Subcutaneous preadipocyte (primary cell): Measurements from ENCODE around the gene CPEB3. TPM values are rescaled to one million over a fixed set of nuclear protein-coding genes. Genes with fewer than 3 reads are reported as not detected.

ENCODE experiments used
- small RNA-seq: library from RNA; depleted of rRNA; stranded (forward); fragments of <200 nt; gene quantifications from one replicate; pipeline ENCODE3, GENCODE V24; 2012
- total RNA-seq: library from RNA; depleted of rRNA; stranded (reverse); fragments of >200 nt; gene quantifications from 2 replicates; pipeline ENCODE4 v1.2.3, GENCODE V29; 2012

CPEB3 gene
- total RNA-seq, result 0.37 and 0.59 TPM in 2 replicates

GRCh38 chr10:92290837-92291615, at the start of gene CPEB3, which contains the start of gene MARCHF5:
TSS of gene CPEB3 (minus strand) at chr10:92291078. CDS start at chr10:92240350, 50,728 bp downstream.
TSS of gene MARCHF5 (plus strand) at chr10:92291167. CDS start at chr10:92291495, 328 bp downstream.

Small RNA genes lying within 50 kb of the gene (small RNA-seq; reads per million reads assigned to genes)
- gene RF00019 (not detected), gene RF00402 (not detected), gene RF00622 (not detected), gene RNY3P12 (0.11 reads per million)

Other genes starting within 250 kb of the CPEB3 start
- gene MARCHF5, start 89 bp upstream of the CPEB3 start, total RNA-seq, result 12.1 and 13.7 TPM in 2 replicates